Mammary epithelial cell (primary cell): ENCODE data around the gene DDHD1.

Experiments
- CTCF ChIP-seq, 2 donors: IDR thresholded peaks in 1 of 2; conservative IDR thresholded peaks in 1 of 2; 2 replicates each; pipeline ENCODE4 v1.5.1; 2011 to 2012; ENCODE audit warnings: inconsistent platforms in 2 of 2, low read length in 2 of 2, mild to moderate bottlenecking in 2 of 2, control low read depth in 1 of 2, low read depth in 1 of 2; ENCODE audit not compliant: insufficient read depth in 1 of 2; ENCODE audit errors: extremely low read depth in 1 of 2
- EZH2 ChIP-seq: IDR thresholded peaks from 2 replicates; pipeline ENCODE4 v1.6.1; 2012; ENCODE audit warnings: low read length, inconsistent platforms, borderline replicate concordance

- no peak for TF ChIP-seq EZH2
- no peak for TF ChIP-seq CTCF (conservative IDR thresholded peaks at IDR 0.05 in 1 of 2, IDR thresholded peaks at IDR 0.05 in 1 of 2; ENCODE audit: extremely low read depth in 1 of 2, insufficient read depth in 1 of 2, low read depth in 1 of 2, low read length in 2 of 2)
Measured at GRCh38 chr14:53137568-53138203, 15.4 kb downstream of the DDHD1 start.
